NCI-H2029 treated with DMSO at 0.1 percent for 48 hours (cell line): ENCODE measurements around the gene PCDHA7.
A peak's percentile ranks its signal among the peaks of the same experiment; 100 is the strongest.
"Not testable (repeated sequence)": the region's sequence is repeated elsewhere in the genome, so short reads cannot be mapped to it uniquely, and the experiment has no call there.

Experiments used
- DNase-seq: peaks from one replicate; lab custom pipeline; 2025; lab: John Stamatoyannopoulos, UW

Gene PCDHA7

GRCh38 chr5:140823475-140823874 is 10.6 kb upstream of the PCDHA7 start:
- no peak for DNase-seq

- DNase-seq, result no peak
Observed at GRCh38 chr5:140827704-140828361, 6.2 kb upstream of the PCDHA7 start, which contains the start of gene PCDHA6. TSS of gene PCDHA6 (plus strand) at chr5:140827960. CDS start at chr5:140828092, 132 bp downstream.

- no peak for DNase-seq
Observed at GRCh38 chr5:140828362-140828737, 5.7 kb upstream of the PCDHA7 start.

- DNase-seq, result not testable (repeated sequence)
Observed at GRCh38 chr5:140829511-140830501, 4.3 kb upstream of the PCDHA7 start.

GRCh38 chr5:140834439-140835008 is 455 bp downstream of the PCDHA7 start:
- not testable (repeated sequence) for DNase-seq

GRCh38 chr5:140835622-140836510 is 1.8 kb downstream of the PCDHA7 start:
- no peak for DNase-seq

- peak; percentile 49 for DNase-seq
Observed at GRCh38 chr5:140840978-140841962, 7.2 kb downstream of the PCDHA7 start, which contains the start of gene PCDHA8. TSS of gene PCDHA8 (plus strand) at chr5:140841187. CDS start at chr5:140841322, 135 bp downstream.

GRCh38 chr5:140842798-140843733 is 9.0 kb downstream of the PCDHA7 start:
- no peak for DNase-seq

- DNase-seq, result not testable (repeated sequence)
Observed at GRCh38 chr5:140848139-140849102, 14.4 kb downstream of the PCDHA7 start, which contains the start of gene PCDHA9. TSS of gene PCDHA9 (plus strand) at chr5:140848382. CDS start at chr5:140848496, 114 bp downstream.

- not testable (repeated sequence) for DNase-seq
Observed at GRCh38 chr5:140849831-140850634, 16.0 kb downstream of the PCDHA7 start.

- no peak for DNase-seq
Observed at GRCh38 chr5:140855772-140856674, 22.0 kb downstream of the PCDHA7 start, which contains the start of gene PCDHA10. TSS of gene PCDHA10 (plus strand) at chr5:140855897. CDS start at chr5:140856049, 152 bp downstream.

- no peak for DNase-seq
Observed at GRCh38 chr5:140857177-140857986, 23.3 kb downstream of the PCDHA7 start.

- no peak for DNase-seq
Observed at GRCh38 chr5:140857987-140858240, 23.8 kb downstream of the PCDHA7 start.

- no peak for DNase-seq
Observed at GRCh38 chr5:140862441-140863295, 28.6 kb downstream of the PCDHA7 start.
